ENCODE results near the gene USP46. TPM values are rescaled to one million over a fixed set of nuclear protein-coding genes. Genes with fewer than 3 reads are reported as not detected.

Gene USP46, protein sequence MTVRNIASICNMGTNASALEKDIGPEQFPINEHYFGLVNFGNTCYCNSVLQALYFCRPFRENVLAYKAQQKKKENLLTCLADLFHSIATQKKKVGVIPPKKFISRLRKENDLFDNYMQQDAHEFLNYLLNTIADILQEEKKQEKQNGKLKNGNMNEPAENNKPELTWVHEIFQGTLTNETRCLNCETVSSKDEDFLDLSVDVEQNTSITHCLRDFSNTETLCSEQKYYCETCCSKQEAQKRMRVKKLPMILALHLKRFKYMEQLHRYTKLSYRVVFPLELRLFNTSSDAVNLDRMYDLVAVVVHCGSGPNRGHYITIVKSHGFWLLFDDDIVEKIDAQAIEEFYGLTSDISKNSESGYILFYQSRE
- 15.4 TPM for total RNA-seq
- long read RNA-seq, full-length matches to known transcripts, result 24 of 29 reads
- long read RNA-seq, partial matches to known transcripts, result 0 of 29 reads
- long read RNA-seq, other reads (novel, unspliced or antisense), result 5 of 29 reads

DNA sequence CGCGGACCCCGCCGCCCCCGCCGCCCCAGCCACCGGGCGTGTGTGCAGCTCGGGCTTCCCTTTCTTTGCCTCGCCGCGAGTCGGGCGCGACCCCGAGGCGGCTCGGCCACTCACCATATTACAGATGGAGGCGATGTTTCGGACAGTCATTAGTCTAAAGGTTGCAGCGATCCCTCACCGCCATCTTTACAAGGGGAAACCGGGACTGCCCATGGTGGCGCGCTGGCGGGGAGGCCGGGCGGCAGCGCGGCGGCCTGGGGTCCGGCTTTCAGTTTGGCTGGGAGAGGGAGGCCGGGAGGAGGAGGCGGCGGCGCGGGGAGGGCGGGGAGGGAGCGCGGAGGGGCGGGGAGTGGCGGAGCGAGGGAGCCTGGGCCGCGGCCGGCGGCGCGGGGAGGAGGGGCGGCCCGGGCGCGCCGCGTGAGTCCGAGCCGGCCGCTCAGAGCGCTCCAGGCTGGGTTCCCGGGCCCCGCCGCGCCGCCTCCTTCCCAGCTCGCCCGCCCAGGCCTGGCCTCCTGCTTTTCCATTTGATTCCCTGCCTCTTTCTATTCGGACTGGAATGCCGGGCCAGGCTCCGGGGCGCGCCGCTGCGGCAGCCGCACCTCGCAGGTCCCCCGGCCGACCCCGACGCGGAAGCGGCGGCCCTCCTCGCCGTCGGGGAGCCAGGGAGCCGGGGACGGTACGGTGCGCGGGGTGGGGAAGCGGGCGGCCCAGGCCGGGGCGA lies at the start of gene USP46:
USP46 (minus strand) TSS at position 301 of the 721 bp plus-strand sequence; CDS start at position 150, 151 bp downstream.
- peak within 1 kb of the TSS; percentile 95 for H3K27ac ChIP-seq
- TF ChIP-seq, protein P1, sequence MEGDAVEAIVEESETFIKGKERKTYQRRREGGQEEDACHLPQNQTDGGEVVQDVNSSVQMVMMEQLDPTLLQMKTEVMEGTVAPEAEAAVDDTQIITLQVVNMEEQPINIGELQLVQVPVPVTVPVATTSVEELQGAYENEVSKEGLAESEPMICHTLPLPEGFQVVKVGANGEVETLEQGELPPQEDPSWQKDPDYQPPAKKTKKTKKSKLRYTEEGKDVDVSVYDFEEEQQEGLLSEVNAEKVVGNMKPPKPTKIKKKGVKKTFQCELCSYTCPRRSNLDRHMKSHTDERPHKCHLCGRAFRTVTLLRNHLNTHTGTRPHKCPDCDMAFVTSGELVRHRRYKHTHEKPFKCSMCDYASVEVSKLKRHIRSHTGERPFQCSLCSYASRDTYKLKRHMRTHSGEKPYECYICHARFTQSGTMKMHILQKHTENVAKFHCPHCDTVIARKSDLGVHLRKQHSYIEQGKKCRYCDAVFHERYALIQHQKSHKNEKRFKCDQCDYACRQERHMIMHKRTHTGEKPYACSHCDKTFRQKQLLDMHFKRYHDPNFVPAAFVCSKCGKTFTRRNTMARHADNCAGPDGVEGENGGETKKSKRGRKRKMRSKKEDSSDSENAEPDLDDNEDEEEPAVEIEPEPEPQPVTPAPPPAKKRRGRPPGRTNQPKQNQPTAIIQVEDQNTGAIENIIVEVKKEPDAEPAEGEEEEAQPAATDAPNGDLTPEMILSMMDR (IDR thresholded peaks at IDR 0.05), result no peak
- peak within 1 kb of the TSS; percentile 78 for H3K4me3 ChIP-seq
- peak; percentile 91 for DNase-seq
- intact Hi-C loops (cut with DNase I), result no loop called here
- H3K4me1 ChIP-seq, result peaks cover 8% of the 10 kb centered on the region
- H3K27me3 ChIP-seq, result no peaks in the 10 kb centered on the region
- ATAC-seq, result peak; percentile 98
- no peaks in the 10 kb centered on the region for H3K9me3 ChIP-seq
- no peaks in the 10 kb centered on the region for H3K36me3 ChIP-seq

DNA sequence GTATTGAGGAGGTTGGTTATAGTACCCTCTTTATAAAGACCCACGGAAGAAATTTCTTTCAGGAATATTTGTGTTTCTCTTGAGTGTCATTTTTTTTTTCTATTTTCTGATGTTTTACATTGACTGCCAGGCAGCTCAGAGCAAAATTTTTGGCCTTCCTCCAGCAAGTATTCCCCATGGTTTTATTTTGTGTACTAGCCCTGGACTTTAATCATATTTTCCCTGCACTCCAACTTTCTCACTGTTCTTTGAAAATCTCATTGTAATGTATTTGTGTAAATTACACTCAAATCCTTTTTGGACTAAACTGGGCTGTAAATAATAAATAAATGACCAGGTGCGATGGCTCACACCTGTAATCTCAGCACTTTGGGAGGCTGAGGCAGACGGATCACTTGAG lies 45.6 kb upstream of the USP46 start:
- TF ChIP-seq, protein P1 (IDR thresholded peaks at IDR 0.05), result no peak
- ATAC-seq, result no peak
- no peaks in the 10 kb centered on the region for H3K4me1 ChIP-seq
- peaks cover 4% of the 10 kb centered on the region for H3K27me3 ChIP-seq
- H3K27ac ChIP-seq, result no peak overlapping the region
- H3K9me3 ChIP-seq, result no peaks in the 10 kb centered on the region
- no peak for DNase-seq
- no peak overlapping the region for H3K4me3 ChIP-seq
- intact Hi-C loops (cut with DNase I), result no loop called here
- no peaks in the 10 kb centered on the region for H3K36me3 ChIP-seq

DNA sequence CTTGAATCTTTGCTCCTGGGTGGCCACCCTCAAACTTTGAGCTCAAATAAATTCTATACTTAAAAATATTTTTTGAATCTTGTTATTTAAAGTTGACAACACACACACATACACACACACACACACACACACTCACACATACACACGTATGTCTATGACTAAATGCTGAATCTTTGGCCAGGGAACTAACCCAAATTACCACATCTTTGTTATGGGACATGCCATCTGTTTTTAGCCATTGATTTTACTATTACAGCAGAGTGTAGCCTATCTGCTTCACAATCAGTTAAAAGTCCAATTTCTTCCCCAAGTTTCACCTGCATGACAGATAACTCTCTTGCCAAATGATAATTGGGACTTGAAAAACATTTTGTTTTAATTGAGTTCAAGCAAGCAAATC lies 45.0 kb upstream of the USP46 start:
- H3K27me3 ChIP-seq, result peaks cover 4% of the 10 kb centered on the region
- TF ChIP-seq, protein P1 (IDR thresholded peaks at IDR 0.05), result no peak
- no peak for ATAC-seq
- no peak overlapping the region for H3K27ac ChIP-seq
- intact Hi-C loops (cut with DNase I), result no loop called here
- no peaks in the 10 kb centered on the region for H3K4me1 ChIP-seq
- no peaks in the 10 kb centered on the region for H3K36me3 ChIP-seq
- no peak for DNase-seq
- no peak overlapping the region for H3K4me3 ChIP-seq
- no peaks in the 10 kb centered on the region for H3K9me3 ChIP-seq

DNA sequence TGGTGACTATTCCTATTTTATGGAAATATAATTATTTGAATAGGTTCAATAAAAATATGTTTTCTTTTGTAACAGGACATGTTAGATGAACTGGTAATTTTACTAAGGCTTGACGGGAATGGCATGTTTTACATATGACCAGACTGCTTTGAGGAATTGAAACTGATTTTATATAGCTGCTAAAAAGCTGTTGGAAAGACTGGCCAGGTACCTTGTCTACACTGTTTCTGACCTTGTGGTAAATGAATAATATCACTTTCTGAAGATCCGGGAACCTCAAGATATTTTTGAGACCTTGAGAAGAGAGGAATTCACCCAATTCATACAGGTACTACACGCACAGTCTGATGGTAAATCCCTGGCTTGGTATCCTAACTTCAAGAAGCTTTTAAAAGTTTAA lies 42.1 kb upstream of the USP46 start:
- Histone ChIP-seq H3K27me3 (peaks cover 4% of the 10 kb centered on the region), H3K27ac (no peak overlapping the region), H3K36me3 (no peaks in the 10 kb centered on the region), H3K9me3 (no peaks in the 10 kb centered on the region), H3K4me3 (no peak overlapping the region), H3K4me1 (no peaks in the 10 kb centered on the region)
- intact Hi-C loops (cut with DNase I), result no loop called here
- DNase-seq, result no peak
- TF ChIP-seq, protein P1 (IDR thresholded peaks at IDR 0.05), result no peak
- ATAC-seq, result no peak

DNA sequence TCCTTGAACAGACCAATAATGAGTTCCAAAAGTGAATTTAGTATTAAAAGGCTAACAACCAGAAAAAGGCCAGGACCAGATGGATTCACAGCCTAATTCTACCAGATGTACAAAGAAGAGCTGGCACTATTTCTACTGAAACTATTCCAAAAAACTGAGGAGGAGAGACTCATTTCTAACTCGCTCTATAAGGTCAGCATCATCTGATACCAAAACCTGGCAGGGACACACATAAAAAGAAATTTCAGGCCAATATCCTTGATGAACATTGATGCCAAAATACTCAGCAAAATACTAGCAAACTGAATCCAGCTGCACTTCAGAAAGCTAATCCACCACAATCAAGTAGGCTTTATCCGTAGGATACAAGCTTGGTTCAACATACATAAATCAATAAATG lies 35.8 kb upstream of the USP46 start:
- ATAC-seq (no peak), DNase-seq (no peak)
- Histone ChIP-seq H3K9me3 (peaks cover 12% of the 10 kb centered on the region), H3K27ac (no peak overlapping the region), H3K4me1 (no peaks in the 10 kb centered on the region), H3K36me3 (no peaks in the 10 kb centered on the region), H3K4me3 (no peak overlapping the region), H3K27me3 (no peaks in the 10 kb centered on the region)
- TF ChIP-seq, protein P1 (IDR thresholded peaks at IDR 0.05), result no peak
- intact Hi-C loops (cut with DNase I), result no loop called here
